HG03460 (cell line): ENCODE measurements around the gene ITPK1.

Experiments
- ATAC-seq: cut with Tn5 transposase; IDR thresholded peaks from one replicate; pipeline ENCODE4 v1.9.1; 2021; ENCODE audit not compliant: unreplicated experiment

Gene ITPK1

GRCh38 chr14:93030761-93031160 is 85.0 kb downstream of the ITPK1 start:
- no peak for ATAC-seq

GRCh38 chr14:93029911-93030508 is 85.7 kb downstream of the ITPK1 start:
- no peak for ATAC-seq

- no peak for ATAC-seq
These were observed 86.3 kb downstream of the ITPK1 start for GRCh38 chr14:93029417-93029816.

DNA sequence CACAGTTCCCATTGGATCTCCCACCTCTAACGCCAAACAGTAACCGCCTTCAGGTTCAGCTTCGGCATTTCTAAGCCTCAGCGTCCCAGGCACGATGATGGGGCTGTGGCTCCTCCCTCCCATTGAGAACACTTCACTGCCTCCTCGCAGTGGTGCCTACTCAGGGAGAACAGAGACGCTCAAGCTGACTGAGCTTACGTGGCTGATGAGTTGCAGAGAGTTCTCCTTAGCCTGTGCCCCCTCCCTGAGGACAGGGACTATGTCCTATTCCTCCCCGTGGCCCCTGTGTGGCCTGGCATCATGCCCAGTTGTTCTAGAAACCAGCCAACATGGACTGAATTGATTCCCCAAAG is 87.0 kb downstream of the ITPK1 start:
- ATAC-seq = no peak

GRCh38 chr14:93027810-93028723 is 87.7 kb downstream of the ITPK1 start:
- ATAC-seq = no peak

GRCh38 chr14:93026339-93026738 is 89.4 kb downstream of the ITPK1 start:
- ATAC-seq = no peak

- no peak for ATAC-seq
These were observed 90.7 kb downstream of the ITPK1 start for GRCh38 chr14:93025055-93025454.

- ATAC-seq = no peak
These were observed 91.2 kb downstream of the ITPK1 start for GRCh38 chr14:93024493-93024892.

- no peak for ATAC-seq
These were observed 91.8 kb downstream of the ITPK1 start for GRCh38 chr14:93023802-93024434.

DNA sequence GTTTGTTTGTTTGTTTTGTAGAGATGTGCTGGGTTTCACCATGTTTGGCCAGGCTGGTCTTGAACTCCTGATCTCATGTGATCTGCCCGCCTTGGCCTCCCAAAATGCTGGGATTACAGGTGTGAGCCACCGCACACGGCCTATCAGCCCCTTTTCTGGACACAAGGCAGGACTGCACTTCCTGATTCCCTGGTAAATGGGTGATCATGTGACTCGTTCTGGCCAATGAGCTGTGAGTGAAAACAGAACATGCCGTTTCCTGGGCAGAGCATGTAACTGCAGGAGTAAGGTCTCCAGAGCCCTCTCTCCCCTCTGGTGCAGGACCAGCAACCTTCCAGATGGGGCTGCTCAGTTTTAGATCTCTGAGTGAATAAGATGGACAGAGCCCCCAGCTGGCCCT is 92.7 kb downstream of the ITPK1 start:
- ATAC-seq = no peak

DNA sequence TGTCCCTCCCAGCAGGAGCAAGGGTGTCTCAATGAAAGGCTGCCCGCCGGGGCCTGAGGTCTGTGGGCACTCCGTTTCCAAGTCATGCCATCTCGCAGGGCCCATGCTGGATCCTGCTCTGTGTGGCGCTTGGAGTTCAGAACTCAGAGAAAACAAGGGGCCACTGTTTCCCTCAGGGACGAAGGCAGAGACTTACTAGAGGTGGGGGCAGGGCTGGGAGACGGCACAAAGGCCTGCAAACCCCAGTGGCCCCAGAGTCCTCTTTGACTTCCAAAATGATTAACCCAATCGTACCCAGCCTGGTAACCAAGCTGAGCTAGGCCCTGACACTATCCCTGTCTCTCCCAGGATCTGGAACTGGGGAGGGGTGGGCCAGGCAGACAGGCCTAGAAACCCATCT is 95.8 kb downstream of the ITPK1 start:
- ATAC-seq = no peak

DNA sequence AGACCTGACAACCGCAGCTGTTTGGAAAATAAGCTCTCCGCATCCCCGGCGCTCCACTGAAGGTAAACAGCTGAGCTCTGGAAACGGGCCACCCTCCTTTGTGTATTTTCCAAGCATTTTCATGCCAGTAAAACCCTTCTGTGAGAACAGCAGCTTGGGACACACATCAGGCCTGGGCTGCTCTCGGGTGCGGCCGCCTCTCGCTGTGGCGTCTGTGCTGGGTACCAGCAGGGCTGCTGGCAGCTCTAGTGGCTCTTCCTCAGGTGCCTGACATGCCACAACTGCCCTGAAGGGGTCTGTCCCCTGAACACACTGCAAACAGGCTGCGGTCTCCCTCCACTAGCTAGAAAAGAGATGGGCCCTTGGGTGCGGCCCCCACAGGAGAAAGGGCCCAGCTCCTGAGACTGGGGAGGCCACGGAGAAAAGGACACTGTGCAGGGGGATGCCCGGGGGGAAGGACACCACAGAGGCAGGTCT is 96.3 kb downstream of the ITPK1 start:
- ATAC-seq = no peak

DNA sequence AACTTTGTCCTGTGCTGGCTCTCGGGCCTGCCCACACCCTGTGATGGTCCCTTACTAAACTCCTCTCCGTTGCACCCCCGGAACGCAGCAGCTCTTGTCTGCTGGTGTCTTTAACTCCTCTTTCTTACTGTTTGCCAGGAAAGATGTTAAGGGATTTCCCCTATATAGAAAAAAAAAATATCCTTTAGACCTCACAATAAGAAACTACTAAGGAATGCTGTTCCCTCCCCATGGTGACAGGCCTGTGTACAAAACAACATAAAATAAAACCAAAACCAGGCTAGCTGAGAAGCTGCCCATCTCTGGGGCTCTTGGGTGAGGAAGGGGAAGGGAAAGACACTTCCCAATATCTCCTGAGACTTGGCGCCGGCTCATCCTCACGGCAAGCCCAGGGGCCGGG is 97.4 kb downstream of the ITPK1 start:
- no peak for ATAC-seq

GRCh38 chr14:93017898-93018297 is 97.8 kb downstream of the ITPK1 start:
- no peak for ATAC-seq

- ATAC-seq = no peak
These were observed 98.4 kb downstream of the ITPK1 start for GRCh38 chr14:93017301-93017797.

GRCh38 chr14:93016275-93016845 is 99.4 kb downstream of the ITPK1 start:
- no peak for ATAC-seq

DNA sequence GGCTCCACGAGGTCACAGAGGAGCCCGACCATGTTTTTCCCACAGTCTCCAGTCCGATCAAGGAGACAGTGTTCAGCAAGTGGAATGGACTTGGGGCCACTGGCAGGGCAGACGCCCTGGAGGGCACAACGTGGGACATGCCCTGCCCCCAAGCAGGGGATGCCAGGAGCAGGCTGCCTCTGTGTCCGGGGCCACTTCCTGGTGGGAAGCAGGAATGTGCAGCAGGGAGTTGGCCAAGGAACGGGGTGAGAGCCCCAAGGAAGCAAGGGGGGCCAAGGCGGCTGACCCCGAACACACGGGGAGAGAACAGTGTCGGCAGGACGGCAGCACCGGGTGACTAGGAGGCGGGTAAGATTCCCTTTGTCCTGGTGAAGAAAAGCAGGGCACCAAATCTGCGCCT is 100.2 kb downstream of the ITPK1 start:
- no peak for ATAC-seq

DNA sequence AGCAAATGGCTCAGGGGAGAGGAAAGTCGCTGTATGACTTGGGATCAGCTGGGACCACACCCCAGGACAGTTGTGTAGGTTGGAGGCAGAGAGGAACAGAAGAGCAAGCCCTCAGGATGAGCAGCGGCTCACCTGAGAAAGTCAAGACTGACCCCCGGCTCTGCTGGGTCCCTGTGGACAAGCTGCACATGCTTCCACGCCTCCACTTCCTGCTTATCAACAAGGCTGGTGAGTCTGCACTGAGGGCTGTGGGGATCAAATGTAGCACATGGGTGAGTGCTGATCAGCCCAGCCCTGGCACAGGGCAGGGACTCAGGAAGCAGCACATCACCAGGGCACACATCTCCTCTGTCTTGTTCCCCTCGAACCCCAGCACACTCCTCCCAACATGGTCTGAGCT is 100.7 kb downstream of the ITPK1 start:
- ATAC-seq = no peak

DNA sequence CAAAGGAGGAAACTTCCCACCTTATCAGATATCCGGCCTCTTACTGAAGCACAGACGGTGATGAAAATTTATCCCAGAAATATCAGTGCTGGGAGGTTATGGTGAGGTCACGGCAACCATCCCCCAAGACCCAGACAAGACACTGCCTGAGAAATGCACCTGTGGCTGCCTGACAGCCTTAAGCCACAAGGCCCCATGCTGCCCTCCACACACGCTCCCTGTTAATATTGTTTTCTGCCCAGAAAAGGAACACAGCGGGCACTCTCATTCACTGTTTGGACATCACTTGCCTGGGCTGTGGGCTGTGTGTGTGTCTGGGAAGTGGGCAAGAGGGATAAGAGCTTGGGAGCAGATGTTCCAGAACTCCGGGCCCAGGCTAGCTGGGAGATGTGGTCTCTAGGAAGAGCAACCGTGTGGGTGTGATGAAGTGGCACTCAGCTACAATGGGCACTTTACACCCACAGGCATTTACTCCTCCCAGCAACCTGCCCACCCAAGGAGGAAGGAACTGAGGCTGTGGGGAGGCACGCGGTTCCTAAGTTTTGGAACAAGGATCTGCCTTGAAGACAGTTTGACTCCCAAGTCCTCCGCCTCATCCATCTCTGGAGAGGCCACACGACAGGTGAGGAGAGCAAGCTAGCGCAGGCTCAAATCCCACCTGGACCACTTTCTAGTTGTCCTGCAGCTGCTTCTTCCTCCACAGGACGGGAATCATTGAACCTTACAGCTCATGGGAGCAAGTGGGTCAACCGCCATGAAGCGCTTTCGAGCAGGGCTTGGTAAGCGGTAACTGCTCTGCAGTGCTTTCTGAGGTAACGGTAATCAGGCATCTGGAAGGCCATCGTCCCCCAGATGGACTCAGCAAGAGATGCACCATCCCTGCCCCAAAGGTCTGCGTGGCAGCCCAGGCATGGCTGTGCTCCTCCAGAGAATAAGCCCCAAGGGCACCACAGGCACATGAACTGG is 101.4 kb downstream of the ITPK1 start:
- ATAC-seq = no peak

GRCh38 chr14:93012951-93013719 is 102.6 kb downstream of the ITPK1 start:
- ATAC-seq = no peak
